ENCODE measurements around the gene ANKRD55. TPM values are rescaled to one million over a fixed set of nuclear protein-coding genes. Genes with fewer than 3 reads are reported as not detected.

ANKRD55 gene
- total RNA-seq, 1 donor = not detected

DNA sequence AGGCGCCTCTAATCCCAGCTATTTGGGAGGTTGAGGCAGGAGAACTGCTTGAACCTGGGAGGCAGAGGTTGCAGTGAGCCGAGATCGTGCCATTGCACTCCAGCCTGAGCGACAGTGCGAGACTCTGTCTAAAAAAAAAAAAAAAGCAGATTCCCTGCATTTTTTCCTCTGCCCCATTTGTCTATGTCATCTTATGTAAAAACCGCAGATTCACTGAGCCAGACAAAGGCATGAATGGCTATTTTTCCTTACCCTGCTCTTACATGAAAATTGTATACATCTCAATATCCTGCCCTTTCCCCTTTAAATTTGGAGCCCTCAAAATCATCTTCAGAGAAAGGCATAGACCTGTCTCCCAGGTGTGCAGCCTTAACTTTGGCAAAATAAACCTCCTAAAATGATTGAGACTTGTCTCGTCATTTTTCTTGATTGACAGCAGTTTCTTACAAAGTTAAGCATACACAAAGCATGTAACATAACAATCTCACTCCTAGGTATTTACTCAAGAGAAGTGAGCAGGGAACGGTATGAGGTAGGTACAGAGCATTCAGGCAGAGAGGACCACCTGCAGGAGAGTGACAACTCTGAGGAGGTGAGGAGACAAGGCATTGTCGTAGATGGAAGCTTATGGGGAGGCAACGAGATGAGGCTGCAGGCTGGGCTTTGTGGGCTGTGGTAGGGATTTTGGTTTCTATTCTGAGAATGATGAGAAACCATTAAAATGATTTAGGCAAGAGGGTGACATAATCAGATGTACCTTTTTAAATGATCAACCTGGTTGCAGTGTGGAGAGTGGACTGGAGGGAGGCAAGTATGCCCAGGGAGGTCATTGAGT, 172.6 kb downstream of the ANKRD55 start:
- DNase-seq (ENCODE audit: low read depth) = no peak
- H3K4me3 ChIP-seq (ENCODE audit: low read depth, low read length) = no peak overlapping the region
- TF ChIP-seq, protein P1, sequence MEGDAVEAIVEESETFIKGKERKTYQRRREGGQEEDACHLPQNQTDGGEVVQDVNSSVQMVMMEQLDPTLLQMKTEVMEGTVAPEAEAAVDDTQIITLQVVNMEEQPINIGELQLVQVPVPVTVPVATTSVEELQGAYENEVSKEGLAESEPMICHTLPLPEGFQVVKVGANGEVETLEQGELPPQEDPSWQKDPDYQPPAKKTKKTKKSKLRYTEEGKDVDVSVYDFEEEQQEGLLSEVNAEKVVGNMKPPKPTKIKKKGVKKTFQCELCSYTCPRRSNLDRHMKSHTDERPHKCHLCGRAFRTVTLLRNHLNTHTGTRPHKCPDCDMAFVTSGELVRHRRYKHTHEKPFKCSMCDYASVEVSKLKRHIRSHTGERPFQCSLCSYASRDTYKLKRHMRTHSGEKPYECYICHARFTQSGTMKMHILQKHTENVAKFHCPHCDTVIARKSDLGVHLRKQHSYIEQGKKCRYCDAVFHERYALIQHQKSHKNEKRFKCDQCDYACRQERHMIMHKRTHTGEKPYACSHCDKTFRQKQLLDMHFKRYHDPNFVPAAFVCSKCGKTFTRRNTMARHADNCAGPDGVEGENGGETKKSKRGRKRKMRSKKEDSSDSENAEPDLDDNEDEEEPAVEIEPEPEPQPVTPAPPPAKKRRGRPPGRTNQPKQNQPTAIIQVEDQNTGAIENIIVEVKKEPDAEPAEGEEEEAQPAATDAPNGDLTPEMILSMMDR (IDR thresholded peaks at IDR 0.05; ENCODE audit: insufficient read depth, low read length) = no peak

DNA sequence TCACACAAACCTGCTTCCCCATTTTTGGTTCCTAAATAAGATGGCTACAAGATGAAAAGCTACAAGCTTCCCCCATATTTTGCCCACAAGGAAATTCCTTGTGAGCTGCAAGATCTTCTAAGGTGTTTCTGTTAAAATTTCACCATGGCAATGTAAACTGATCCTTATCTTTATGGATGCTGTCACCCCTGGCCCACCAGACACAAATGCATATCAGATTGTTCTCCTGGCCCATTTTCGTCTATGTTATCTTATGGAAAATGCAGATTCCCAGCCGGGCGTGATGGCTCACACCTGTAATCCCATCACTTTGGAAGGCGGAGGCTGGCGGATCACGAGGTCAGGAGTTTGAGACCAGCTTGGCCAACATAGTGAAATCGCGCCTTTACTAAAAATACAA, 173.3 kb downstream of the ANKRD55 start:
- TF ChIP-seq, protein P1 (IDR thresholded peaks at IDR 0.05; ENCODE audit: insufficient read depth, low read length) = no peak
- no peak for DNase-seq (ENCODE audit: low read depth)
- H3K4me3 ChIP-seq (ENCODE audit: low read depth, low read length) = no peak overlapping the region

DNA sequence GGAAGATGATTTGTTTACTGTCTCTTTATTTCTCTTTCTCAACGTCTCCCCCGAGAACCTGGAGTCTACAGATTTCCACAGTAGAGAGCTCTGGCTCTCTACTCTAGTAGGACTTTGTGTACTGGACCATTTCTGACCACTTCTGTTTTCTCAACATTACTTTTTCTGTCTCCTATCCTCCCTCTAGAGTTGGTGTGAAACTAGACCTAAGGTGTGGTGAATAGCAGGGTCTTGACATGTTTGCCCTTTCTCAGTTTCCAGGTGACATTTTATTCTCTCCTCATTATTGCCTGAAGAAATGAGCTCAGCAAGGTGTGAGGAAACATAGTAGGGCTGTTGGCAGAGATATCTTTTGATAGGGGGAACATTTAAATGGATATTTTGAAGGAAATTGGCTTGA, 176.3 kb downstream of the ANKRD55 start:
- TF ChIP-seq, protein P1 (IDR thresholded peaks at IDR 0.05; ENCODE audit: insufficient read depth, low read length) = no peak
- H3K4me3 ChIP-seq (ENCODE audit: low read depth, low read length) = no peak overlapping the region
- no peak for DNase-seq (ENCODE audit: low read depth)

DNA sequence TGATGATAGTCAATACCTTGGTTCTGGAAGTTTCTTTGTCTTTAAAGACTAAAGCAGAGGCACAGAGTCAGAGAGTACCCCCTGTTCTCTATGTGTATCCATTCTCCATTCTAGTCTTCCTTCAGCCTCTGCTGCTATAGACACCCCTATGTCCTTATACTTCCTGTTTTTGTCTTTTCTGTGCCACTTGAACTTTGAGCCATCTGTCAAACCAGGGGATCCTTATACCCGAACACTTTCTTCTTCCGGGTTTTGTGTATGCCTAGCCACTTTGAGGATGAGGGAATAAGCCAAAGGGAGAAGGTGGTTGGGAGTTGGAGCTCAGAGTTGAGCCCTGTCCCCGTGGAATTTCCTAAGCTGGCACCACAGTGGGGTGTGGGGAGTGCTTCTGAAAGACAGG, 177.3 kb downstream of the ANKRD55 start:
- TF ChIP-seq, protein P1 (IDR thresholded peaks at IDR 0.05; ENCODE audit: insufficient read depth, low read length) = no peak
- no peak overlapping the region for H3K4me3 ChIP-seq (ENCODE audit: low read depth, low read length)
- no peak for DNase-seq (ENCODE audit: low read depth)

DNA sequence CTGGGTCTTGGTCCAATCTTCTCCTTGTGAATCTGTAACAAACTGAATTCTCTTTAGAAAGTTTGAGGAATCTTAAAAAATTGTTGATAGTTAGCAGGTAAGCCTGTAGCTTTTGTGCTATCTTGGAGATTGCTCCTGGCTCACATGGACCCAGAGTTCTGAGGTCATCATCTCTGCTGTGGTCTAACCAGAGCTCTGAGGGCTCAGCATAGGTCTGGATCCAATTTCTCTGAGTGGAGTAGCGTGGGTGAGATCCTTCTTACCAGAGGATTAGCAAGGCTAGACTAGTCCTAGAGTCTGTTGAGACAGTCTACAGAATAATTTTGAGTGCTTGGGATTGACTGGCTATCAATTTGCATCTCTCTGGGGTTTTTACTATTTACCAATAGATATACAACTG, 177.8 kb downstream of the ANKRD55 start:
- TF ChIP-seq, protein P1 (IDR thresholded peaks at IDR 0.05; ENCODE audit: insufficient read depth, low read length) = no peak
- DNase-seq (ENCODE audit: low read depth) = no peak
- no peak overlapping the region for H3K4me3 ChIP-seq (ENCODE audit: low read depth, low read length)

DNA sequence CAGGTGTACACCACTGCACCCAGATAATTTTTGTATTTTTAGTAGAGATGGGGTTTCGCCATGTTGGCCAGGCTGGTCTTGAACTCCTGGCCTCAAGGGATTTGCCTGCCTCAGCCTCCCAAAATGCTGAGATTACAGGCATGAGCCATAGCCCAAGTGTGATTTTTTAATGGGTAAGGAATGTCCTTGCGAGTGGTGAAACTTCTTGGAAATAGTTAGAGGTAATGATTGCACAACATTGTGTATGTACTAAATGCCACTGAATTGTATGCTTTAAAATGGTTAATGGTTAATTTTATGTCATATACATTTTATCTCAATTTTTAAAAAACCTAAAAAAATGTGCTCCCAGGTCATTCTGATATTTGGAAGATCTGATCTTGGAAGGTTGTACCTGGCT, 178.5 kb downstream of the ANKRD55 start:
- no peak overlapping the region for H3K4me3 ChIP-seq (ENCODE audit: low read depth, low read length)
- peak; percentile 61 for DNase-seq (ENCODE audit: low read depth)
- TF ChIP-seq, protein P1 (IDR thresholded peaks at IDR 0.05; ENCODE audit: insufficient read depth, low read length) = no peak

Data from fibroblast of the aortic adventitia (primary cell).